HuH-7 (cell line): ENCODE results near the gene RFLNA.
A peak's percentile ranks its signal among the peaks of the same experiment; 100 is the strongest.
"Not testable (repeated sequence)": the region's sequence is repeated elsewhere in the genome, so short reads cannot be mapped to it uniquely, and the experiment has no call there.

ENCODE experiments used
- DNase-seq: peaks from one replicate; pipeline ENCODE4 v3.0.0; 2011; ENCODE audit warnings: low spot score

The RFLNA gene

DNA sequence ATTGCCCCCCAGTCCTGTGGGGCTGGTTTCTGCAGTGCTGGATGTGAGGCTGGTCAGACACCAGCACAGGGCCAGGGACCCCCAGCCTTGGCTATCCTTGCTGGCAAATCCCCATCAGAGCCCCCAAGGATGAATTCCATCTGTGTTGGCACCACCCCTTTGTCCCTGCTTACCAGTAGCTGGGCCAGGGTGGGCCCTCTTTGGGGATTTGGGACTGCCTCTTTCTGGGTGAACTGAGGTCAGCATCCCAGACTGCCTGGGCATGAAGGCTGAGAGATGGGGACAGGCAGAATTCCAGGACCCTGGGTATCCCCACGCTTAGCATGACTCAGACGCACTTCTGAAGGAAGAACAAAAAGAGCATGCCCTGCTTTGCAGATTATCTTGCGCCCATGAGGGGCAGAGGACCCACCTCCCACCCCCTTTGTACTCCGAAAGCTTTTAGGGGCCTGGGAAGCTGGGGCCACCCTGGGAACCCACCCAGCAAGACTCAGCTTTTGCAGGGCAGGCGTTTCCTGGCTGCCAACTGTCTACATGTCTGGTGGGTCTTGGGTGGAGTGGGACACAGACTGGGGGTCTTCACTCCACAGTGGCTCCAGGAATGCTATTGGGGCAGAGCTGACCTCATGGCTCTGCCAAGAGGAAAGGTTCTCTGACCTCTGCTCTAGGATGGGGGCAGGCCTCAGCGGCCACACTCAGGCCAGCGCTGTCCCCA is 26.8 kb downstream of the RFLNA start:
- no peak for DNase-seq

DNA sequence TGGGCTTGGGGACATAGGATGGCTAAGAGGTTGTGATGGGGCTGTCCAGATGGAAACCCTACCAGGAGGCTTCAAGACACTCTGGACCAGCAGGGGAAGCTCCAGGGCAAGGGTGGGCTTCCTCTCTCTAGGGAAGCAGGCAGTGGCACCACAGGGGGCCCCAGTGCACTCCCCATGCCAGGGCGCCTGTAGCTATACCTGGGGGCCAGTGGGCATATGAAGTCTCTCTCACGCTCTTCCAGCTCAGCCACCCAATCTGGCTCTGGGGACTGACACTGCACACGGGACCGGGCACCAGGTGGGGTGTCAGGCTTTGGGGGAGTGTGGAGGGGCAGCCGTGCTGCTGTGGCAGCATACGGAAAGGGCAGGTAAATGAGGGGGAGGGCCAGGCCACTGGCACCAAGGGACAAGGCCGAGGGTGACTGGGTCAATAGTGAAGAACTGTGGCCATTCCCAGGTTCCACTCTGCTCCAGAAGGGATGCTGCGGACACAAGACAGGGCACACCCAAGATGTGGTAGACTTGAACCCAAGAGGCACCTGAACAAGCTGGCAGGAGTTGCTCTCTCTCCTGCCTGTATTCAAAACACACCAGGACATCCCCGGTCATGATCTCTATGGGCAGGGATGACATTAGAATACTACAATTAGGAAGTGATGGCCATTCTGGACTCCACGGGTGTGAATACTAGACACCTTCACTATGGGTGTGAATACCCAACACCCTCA is 27.5 kb downstream of the RFLNA start:
- no peak for DNase-seq

DNA sequence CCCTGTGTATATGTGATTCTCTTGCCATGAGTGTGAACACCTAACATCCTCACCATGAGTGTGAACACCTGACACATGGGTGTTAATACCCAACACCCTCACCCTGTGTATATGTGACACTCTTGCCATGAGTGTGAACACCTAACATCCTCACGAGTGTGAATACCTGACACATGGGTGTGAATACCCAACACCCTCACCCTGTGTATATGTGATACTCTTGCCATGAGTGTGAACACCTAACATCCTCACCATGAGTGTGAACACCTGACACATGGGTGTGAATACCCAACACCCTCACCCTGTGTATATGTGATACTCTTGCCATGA is 28.1 kb downstream of the RFLNA start:
- not testable (repeated sequence) for DNase-seq

DNA sequence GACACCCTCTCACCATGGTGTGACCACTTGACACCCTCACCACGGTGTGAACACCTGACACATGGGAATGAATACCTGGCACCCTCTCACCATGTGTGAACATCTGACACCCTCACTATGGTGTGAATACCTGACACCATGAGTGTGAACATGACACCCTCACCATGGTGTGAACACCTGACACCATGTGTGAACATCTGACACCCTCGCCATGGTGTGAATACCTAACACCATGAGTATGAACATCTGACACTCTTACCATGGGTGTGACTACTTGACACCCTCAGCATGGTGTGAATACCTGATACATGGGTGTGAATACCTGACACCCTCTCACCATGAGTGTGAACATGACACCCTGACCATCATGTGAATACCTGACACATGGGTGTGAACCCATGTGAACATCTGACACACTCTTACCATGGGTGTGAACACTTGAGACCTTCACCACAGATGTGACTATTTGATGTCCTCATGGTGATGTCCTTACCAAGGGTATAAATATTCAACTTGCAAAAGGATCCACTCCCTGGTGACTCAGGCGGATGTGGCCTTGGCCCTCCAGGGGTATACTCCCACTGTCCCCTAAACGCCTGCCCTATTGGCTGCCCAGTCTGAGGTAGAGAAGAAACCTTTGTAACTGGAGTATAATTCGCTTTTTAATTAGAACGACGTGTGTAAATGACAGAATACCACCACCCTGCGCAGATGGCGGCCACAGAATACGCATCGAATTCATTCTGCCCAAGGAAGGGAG is 29.1 kb downstream of the RFLNA start:
- DNase-seq, result no peak

DNA sequence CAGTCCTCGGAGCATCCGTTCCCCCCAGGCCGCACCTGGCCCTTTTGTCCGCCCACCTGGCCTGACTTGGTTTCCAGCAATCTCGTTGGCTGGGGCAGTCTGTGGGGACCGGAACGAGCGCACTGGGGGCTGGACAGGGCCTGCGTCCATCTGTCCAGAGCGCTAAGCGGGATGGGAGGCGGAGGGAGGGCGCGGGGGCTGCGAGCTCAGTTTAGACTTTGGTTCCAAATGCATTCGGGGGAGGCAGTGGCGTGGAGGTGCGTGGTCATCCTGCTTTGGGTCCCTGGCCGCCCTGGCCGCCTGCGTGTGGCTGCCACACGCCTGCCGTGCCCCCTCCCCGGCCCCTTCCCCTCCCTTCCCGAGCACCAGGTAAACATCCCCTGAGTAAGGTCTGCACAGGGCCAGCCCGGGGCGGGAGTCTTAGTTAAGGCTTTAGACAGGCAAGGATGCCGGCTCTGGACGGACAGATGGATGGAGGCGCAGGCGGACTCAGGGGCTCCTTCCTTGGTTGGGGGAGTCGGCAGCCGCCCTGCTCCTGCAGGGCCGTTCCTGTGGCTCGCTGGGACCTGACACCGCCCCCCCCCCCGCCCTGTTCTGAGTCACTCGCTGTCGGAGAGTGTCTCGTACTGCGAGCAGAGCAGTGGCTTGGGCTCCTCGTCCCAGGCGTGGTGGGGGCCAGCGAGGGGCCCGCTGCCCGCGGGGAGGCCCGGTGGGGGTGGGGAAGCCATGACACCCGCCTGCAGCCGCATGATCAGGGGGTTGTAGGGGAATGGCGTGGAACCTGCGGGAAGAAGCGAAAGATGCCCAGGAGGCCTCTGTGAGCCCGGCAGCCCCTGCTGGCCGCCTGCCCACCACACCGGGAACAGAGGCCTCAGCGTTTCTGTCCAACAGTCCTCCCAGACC is 30.2 kb downstream of the RFLNA start:
- no peak for DNase-seq

DNA sequence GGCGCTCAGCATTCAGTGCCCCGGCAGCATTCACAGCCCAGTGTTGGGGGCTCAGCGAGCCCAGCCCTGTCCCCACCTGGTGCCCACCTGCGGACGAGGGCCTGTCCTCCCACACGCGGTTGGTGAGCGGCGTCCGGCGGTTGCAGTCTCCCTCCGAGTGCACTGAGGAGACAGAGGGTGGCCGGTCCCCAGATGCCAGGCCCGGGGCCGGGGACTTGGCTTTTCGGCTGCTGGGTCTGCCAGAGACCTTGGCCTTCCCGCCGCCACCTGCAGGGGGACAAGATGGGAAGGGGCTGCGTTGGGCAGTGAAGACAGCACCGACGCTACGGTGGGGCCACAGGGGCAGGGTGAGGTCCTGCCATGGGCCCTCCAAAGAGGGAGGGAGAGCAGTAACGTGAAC is 31.2 kb downstream of the RFLNA start:
- DNase-seq, result no peak

DNA sequence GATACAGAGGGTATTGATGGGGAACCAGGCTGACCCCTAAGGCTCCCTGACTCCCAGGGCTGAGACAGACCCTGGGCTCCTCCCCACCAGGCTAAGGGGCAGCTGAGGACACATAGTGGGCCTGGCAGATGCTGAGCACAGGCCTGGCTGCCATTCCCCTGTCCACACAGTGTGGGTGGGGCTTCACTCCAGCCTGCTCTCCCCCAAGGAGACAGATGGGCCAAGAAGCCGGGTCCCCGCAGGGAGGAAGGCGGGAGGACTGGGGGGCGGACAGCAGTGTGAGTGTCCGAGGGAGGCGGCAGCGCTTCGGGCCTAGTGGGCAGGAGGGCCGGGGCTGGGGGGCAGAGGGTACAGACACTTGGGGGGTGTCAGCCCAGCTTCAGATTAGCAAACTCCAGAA is 32.0 kb downstream of the RFLNA start:
- no peak for DNase-seq

DNA sequence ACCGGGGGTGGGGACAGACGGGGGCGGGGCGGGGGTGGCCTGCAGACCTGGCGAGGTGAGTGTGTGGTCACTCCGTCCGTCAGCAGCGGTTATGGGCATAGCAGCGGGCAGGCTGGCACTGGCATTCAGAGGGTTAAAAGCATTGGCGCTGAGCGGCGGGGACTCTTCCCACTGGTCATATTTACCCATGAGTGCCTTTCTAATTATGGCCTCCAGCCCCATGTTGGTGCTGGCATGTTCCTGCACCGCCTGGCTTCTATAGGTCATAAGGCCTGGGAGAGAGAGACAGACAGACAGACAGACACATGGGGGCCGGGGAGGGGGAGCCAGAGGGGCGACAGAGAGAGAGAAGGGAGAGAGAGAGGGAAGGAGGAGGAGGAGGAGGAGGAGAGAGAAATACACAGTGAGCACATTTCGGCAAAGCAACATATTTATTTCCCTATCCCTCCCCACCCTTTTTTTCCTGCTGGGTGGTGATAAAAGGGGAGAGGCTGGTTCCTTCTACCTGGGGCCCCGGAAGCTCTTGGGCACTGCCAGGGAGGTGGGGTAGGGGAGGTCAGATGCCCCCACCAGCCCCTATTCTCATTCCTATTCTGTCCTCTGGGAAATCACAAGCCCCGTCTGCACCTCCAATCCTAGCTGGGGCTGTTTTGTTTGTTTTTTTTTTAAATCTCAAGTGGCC is 32.6 kb downstream of the RFLNA start:
- no peak for DNase-seq

DNA sequence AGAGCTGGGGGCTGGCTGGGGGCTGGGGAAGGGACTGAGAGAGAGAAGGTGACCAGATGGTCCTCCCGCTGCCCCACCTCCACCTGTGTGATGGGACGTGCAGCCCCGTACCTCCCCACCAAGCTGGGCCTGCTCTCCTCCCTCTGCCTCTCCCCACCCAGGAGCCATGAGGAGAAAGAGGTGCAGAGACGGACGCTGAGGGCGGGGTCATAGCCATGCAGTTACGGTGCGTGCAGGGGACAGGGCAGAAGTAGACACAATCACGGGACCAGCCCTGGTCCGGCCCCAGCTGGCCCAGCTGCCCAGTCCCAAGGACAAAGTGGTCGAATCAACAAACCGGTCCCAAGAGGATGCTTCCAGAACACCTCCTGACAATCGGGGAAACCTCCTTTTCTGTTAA is 33.2 kb downstream of the RFLNA start:
- no peak for DNase-seq

DNA sequence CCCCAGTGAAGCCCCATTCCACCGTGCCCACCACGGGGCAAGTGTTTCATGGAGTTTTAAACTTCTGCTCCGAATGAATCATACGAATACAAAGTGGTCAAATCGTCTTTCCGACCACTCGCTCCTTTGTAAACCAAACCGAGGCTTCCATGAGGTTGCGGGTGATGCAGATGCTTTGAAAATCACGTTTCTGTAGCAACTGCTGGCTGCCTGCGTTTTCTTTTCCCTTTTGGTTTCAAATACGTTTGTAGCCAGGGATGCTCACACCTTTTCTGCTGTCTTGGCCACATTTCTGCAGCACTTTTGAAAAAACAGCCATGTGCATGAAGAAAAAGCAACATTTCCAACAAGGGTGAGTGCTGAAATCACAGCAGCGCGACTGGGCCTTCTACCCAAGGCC is 33.7 kb downstream of the RFLNA start:
- no peak for DNase-seq

DNA sequence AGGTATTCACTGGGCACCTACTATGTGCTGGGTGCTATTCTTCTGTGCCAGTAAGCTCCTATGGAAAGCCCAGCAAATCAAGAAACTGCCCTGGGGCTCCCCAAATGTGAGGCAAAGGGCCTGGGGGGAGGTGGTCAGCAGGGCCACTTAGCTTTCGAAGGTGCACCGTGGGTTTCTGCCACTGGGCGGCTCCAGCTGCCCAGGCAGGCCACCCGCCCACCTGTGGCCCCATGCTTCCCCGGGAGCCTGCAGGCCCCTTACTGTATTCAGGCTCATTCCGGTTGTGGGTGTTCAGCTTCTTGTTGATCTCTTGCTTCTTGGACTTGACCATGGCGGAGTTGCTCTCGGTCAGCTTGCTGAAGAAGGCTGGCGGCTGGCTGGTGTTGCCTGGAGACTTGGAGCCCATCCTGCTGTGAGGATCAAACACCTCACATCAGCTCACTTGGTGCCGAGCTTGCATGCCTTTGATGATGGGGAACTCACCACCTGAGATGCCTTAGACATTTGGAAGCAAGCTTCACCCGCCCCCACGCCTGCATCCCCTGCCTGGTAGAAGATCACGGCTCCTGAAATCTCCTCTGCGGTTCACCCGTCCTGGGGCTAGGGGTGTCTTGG is 37.3 kb downstream of the RFLNA start:
- DNase-seq, result peak; percentile 71

DNA sequence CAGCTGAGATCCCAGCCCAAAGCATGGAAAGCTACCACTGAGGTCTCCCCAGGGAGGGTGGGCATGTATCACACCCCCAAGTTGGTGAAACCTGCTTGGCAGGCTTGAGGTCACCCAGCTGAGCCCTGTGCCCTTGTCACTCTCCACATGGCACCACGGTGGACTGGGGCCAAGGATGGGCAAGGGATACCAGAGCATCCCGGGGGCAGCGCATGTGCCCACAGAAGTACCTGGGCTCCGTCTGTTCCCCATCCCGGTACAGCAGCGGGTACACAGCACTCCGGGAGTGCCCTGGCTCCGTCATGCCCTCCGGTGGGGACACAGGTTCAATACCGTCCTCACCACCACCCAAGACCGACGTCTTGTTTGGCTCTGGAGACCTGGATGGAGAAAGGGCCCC is 38.0 kb downstream of the RFLNA start:
- no peak for DNase-seq

DNA sequence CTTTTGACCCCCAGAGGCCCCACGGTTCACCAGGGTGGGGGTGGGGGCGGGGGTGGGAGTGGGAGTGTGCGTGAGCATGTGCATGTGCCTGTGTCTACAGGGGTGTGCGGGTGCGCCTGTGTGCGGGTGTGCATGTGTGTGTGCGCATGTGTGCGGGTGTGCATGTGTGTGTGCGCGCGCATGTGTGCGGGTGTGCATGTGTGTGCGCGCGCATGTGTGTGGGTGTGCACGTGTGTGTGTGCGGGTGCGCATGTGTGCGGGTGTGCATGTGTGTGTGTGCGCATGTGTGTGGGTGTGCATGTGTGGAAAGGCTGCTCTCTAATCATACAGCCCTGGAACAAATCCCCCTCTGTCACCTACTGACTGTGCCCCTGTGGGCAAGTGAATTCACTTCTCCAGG is 38.8 kb downstream of the RFLNA start:
- DNase-seq, result no peak

DNA sequence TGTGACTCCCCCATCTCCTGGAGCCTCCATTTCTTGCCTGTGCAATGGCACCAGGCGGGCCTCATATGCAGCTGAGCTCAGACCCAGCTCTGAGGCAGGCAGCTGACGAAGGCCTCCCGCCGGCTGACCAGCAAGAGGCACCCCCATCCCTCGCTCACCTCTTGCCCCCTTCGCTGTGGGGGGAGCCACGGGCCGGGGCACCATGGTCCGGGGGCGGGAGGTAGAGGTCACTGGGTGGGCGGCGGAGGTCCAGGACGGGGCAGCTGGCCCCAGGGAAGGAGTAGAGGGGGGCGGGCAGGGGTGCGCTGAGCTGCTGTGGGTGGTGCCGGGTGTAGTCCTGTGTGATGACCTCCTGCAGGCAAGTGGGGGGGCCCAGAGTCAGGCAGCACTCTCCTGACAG is 39.4 kb downstream of the RFLNA start:
- no peak for DNase-seq

DNA sequence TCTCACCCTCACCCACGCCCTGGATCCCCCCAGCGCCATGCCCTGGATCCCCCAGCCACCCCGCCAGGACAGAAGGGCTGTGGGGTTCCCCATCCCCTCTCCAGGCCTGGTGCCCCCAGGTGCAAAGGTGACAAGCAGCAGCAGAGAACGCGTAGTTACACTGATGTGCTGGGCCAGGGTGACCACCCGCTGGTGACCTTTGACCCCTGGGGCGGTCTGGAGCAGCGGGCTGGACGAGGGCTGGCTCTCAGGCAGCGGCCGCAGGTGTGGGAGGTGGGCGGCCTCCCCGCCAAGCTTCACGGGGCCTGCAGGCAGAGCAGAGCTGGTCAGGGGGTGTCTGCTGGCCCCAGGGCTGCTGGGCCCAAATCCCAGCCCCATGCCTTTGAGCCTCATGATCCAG is 40.1 kb downstream of the RFLNA start:
- no peak for DNase-seq

DNA sequence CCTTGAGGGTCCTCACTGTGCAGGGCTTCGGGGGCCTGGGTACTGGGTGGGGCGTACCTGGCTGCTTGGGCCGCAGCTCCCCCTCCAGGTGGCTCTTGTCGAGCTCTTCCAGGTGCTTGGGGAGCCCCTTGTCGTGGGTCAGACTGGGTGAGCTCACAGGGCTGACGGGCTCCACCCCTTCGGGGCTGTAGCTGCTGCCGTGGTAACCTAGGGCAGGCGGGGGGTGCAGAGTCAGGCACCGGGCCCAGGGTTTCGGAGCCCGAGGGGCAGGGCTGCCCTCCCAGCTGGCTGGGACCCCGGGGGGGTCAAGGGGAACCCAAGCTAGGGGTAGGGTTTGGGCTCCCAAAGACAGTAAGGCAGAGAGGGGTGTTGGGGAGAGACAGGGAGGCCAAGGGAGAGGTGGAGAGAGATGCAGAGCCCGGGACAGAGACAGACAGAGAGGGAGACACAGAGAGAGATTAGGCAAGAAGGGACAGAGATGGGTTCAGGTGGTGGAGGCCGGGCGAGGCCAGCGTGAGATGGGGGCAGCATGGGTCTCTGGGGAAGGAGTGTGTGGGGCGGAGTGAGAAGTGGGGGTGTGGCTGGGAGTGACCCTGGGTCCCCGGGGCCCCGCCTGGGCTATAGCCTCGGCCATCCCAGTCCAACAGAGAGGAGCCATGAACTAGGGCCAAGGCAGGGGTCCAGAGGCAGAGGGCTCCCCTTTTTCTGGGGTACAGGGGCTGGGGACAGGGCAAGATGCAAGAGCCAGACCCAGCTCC is 40.7 kb downstream of the RFLNA start:
- DNase-seq, result no peak

DNA sequence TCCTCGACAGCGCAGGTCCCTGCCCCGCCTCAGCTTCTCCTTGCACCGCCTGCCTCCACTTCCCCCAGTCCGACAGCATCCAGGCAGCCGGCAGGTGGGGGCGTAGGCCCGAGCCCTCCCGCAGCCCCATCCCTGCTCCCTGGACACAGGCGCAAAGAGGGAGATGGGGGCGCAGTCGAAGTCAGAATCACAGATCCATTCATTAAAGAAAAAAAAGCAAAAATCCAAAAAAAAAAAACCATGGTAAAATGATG is 41.2 kb downstream of the RFLNA start:
- DNase-seq, result no peak

DNA sequence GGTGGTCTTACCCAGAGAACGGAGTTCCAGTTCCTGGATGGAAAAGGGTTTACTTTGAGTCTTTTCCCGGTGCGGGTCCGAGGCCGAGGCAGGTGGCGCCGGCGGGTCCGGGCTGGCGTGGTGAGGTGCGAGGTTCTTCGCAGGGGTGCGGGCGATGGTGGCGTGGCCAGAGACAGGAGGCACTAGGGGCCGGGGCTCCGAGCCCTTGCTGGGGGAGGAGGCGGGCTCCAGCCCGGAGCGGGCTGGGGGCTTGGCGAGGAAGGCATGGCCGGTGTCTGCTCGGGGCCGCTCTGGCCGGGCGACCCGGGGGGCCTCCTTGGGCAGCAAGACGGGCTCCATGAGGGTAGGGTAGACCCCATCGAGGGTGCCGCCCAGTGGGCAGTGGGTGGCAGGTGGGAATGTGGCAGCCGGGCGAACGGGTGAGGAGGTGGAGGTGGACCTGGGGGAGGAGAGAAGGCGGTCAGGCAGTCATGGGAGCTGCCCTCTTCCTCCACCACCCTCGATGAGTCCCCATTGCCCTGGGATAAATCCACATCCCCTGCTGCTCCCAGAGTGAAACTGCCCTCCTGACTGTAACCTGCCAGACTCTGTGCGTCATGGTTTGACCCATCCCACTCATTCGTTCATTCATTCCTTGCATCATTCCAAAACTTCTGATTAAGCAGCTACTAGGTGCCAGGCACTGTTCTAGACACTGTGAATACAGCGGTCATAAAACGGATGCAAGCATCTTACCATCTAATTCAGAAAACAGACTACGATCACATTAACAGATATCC is 42.0 kb downstream of the RFLNA start:
- no peak for DNase-seq

DNA sequence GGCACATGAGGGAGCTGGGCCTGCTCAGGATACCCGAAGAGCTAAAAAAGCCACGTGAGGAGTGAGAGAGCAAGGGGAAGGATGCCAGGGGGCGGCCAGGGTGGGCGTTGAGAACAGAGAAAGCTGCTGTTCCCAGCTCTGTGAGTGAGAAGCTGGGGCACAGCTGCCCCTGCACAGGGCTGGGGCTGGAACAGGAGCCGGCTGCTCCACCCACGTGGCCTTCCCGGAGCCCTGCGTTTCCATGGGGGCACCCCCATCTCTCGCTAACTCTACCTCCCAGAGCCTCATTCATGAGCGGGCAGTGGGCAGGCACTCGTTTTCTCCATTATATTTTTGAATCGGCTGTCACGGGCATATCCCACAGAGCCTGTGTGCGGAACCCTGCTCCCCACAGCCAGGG is 42.7 kb downstream of the RFLNA start:
- no peak for DNase-seq

DNA sequence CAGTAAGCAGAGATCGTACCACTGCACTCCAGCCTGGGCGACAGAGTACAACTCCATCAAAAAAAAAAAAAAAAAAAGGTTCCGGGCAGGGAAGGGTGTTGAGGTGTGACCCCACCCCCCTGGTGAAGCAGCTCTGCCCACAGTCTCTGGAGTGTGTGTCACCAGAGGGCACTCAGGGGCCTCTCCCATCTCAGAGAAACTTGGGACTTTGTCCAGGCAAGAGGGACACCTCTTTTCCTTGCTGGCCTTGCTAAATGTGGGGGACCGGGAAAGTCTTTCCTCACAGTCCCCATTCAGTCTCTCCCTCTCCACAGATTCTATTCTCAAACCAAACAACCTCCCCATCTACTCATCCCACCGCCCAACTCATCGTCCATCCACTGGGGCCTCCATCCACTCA is 43.6 kb downstream of the RFLNA start:
- no peak for DNase-seq
